Stimulated activated CD8-positive, alpha-beta memory T cell treated with anti-CD3 and anti-CD28 coated beads, Interleukin-4, amount 100 ng/mL, for 48 hours (primary cell): Measurements from ENCODE around the gene CBFA2T3.

ENCODE experiments used
- DNase-seq: peaks from one replicate; pipeline ENCODE4 v3.0.0-alpha.2; 2020

Gene CBFA2T3

GRCh38 chr16:88830783-88831182, 146.2 kb downstream of the CBFA2T3 start:
- no peak for DNase-seq

DNA sequence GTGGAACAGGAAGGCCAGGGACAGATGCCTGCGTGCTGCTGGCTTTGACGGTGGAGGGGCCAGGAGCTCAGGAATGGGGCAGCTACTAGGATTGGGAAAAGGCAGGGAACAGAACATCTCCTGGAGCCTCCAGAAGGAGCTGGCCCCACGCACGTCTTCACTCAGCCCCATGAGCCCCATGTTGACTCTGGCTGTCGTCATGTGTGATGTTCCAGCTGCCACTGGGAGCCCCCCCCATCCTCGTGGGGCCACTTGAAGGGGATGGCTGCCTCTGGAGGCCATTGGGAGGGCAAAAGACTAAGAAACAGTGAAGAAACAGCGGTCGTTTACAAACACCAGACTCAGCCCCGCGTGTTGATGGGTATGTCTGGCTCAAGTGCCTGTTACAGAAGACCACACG, 146.7 kb downstream of the CBFA2T3 start:
- DNase-seq, result no peak

- DNase-seq, result no peak
Measured at GRCh38 chr16:88828711-88829110, 148.3 kb downstream of the CBFA2T3 start.

DNA sequence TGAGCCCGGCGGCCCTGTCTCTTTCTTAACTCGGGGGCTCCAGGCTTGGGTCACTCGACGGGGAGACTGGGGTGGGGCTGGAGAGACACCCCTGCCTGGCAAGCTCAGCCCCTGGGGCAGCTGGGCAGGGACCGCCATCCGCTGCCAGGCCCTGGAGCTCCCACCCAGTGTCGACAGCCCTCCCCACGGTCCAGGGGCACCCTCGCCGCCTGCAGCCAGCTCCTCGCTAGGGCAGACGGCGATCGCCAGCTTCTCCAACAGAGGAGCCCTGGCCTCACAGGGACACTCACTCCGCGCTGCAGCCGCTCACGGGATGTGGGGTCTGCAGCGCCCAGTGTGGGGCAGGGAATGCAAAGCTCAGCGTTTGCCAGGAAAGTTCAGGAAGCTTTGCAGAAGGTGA, 149.3 kb downstream of the CBFA2T3 start:
- DNase-seq, result no peak

DNA sequence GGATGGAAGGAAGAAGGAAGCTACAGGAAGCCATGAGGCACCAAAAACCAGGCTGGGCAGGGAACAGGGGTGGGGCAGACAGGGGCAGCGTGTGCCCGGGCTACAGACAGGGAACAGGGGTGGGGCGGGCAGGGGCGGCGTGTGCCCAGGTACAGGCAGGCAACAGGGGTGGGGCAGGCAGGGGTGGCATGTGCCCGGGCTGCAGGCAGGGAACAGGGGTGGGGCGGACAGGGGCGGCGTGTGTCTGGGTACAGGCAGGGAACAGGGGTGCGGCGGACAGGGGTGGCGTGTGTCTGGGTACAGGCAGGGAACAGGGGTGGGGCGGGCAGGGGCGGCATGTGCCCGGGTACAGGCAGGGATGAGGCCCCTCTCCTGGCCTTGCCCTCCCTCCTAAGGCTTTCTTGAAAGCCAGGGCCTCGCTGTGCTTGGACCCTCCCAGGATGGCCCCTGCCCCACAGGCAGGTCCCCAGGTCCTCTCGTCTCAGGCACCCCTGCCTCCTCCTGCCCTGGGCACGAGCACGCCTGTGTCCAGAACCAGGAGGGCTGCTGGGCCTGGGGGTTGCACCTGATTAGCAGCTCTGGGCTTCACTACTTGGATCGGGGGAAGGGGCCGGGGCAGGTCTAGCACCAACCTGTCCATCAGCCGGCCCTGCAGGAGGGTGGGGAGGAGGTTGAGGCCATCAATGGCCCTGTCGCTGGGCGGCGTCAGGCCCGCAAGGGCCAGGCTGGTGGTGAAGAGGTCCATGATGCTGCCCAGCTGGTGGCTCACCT, 150.8 kb downstream of the CBFA2T3 start:
- DNase-seq, result no peak

DNA sequence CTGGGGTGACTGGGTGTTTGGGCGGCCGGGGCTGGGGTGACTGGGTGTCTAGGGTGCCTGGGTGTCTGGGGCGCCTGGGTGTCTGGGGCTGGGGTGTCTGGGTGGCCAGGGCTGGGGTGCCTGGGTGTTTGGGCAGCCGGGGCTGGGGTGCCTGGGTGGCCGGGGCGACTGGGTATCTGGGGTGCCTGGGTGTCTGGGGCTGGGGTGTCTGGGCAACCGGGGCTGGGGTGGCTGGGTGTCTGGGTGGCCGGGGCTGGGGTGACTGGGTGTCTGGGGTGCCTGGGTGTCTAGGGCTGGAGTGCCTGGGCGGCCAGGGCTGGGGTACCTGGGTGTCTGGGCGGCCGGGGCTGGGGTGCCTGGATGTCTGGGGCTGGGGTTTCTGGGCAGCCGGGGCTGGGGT, 151.9 kb downstream of the CBFA2T3 start:
- DNase-seq, result no peak
